GM12891 (cell line): Measurements from ENCODE around the gene RGS3.

Source experiments
- DNase-seq: peaks from one replicate; pipeline ENCODE4 v3.0.0; 2011; ENCODE audit warnings: low spot score; ENCODE audit not compliant: insufficient read length
- FAIRE-seq: peaks from 2 replicates; lab custom pipeline; 2011; peaks lifted over from hg19 to GRCh38; lab: Jason Lieb, UNC
- PAX5 ChIP-seq: IDR thresholded peaks from 2 replicates; pipeline ENCODE4 v1.6.1; 2011; ENCODE audit warnings: low read length, moderate library complexity, mild to moderate bottlenecking; ENCODE audit not compliant: insufficient read depth, severe bottlenecking
- POLR2A ChIP-seq: IDR thresholded peaks from 2 replicates; pipeline ENCODE4 v1.6.1; 2011; ENCODE audit warnings: low read depth, low read length, control low read depth
- POLR2AphosphoS5 ChIP-seq: IDR thresholded peaks from 2 replicates; pipeline ENCODE4 v1.6.1; 2011; ENCODE audit warnings: low read depth, low read length, control low read depth
- POU2F2 ChIP-seq: IDR thresholded peaks from 2 replicates; pipeline ENCODE4 v1.6.1; 2011; ENCODE audit warnings: low read depth, mild to moderate bottlenecking, control low read depth, low read length, moderate library complexity
- SPI1 ChIP-seq: IDR thresholded peaks from 2 replicates; pipeline ENCODE4 v1.6.1; 2011; ENCODE audit warnings: low read depth, low read length, control low read depth
- TAF1 ChIP-seq: IDR thresholded peaks from 2 replicates; pipeline ENCODE4 v1.6.1; 2011; ENCODE audit warnings: low read depth, low read length, control low read depth

RGS3 gene

DNA sequence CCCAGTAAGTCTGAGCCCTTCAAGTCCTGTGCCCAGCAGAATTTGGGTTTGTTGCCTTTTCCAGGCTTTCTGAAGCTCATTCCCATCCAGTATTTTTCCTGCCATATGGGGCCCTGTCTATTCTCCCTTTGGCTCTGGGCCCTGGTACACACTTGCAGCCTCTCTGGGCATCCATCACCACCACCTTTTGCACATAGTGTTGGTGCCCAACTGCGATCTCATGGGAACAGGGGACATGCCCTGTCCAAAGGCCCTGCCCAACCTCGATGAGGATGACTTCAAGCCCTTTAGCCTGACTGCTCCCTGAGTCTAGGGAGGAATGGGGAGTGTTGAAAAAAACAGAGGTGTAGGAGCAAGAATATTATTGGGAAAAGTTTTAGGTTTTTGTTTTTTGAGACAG is 11.5 kb downstream of the RGS3 start:
- DNase-seq, result no peak
- no peak for FAIRE-seq

GRCh38 chr9:113475992-113476391 is 12.5 kb downstream of the RGS3 start:
- FAIRE-seq, result no peak
- no peak for DNase-seq
- no peak for TF ChIP-seq POLR2AphosphoS5
- TF ChIP-seq TAF1, result no peak

More for the DNA sequence above, 11.5 kb downstream of the RGS3 start:
- TF ChIP-seq POLR2AphosphoS5, result no peak
- no peak for TF ChIP-seq TAF1
- TF ChIP-seq PAX5, result no peak
- no peak for TF ChIP-seq SPI1
- no peak for TF ChIP-seq POLR2A
- TF ChIP-seq POU2F2, result no peak

DNA sequence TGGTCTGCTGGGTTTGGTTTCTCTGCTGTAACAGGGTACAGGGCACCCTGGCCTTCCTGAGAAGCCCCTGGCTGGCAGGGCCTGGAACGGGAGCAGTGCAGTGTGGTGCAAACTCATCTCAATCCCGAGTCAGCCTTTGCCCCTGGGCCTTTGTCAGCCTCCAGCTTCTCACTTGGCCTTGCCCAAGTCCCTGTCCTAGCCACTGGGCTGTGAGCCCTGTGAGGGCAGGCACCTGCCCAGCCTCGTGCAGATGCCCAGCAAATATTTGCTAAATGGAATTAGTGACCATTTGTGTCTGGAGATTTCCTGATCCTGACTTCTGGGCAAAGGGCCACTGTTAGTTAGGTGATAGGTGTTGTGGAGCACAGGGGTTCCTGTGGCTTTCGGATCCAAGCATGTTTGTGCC is 13.0 kb downstream of the RGS3 start:
- no peak for TF ChIP-seq PAX5
- no peak for TF ChIP-seq POU2F2
- no peak for TF ChIP-seq SPI1
- no peak for TF ChIP-seq TAF1
- no peak for TF ChIP-seq POLR2A
- TF ChIP-seq POLR2AphosphoS5, result no peak
- DNase-seq, result no peak
- FAIRE-seq, result no peak

- DNase-seq (no peak), FAIRE-seq (no peak)
- TF ChIP-seq POU2F2 (no peak), TAF1 (no peak), PAX5 (no peak), POLR2A (no peak), SPI1 (no peak), POLR2AphosphoS5 (no peak)
Observed at GRCh38 chr9:113477058-113477457, 13.5 kb downstream of the RGS3 start.

- FAIRE-seq (no peak), DNase-seq (no peak)
- no peak for TF ChIP-seq SPI1
- no peak for TF ChIP-seq POLR2AphosphoS5
- TF ChIP-seq TAF1, result no peak
- no peak for TF ChIP-seq POLR2A
- no peak for TF ChIP-seq POU2F2
- no peak for TF ChIP-seq PAX5
Observed at GRCh38 chr9:113477661-113478060, 14.1 kb downstream of the RGS3 start.

DNA sequence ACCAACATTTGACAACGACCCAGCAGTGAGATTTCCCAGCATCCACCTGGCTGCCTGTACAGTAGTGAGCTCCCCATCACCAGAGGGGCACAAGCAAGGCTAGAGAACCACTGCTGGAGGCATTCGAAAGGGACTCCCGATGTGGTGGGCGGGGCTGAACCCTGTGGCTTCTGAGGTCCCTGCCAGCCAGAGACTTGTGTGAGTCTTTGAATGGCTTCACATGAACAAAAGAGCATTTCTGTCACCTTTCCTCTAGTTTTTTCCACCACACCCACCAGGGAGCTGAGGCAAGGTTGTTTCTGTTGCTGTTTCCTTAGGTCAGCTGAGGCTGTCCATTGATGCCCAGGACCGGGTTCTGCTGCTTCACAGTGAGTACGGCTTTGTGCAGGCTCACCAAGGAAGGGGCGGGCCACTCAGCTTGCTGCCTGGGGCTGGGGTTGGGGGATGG is 15.7 kb downstream of the RGS3 start:
- TF ChIP-seq POU2F2 (no peak), SPI1 (no peak), POLR2AphosphoS5 (no peak), POLR2A (no peak), TAF1 (no peak), PAX5 (no peak)
- peak; percentile 48 for FAIRE-seq
- no peak for DNase-seq

DNA sequence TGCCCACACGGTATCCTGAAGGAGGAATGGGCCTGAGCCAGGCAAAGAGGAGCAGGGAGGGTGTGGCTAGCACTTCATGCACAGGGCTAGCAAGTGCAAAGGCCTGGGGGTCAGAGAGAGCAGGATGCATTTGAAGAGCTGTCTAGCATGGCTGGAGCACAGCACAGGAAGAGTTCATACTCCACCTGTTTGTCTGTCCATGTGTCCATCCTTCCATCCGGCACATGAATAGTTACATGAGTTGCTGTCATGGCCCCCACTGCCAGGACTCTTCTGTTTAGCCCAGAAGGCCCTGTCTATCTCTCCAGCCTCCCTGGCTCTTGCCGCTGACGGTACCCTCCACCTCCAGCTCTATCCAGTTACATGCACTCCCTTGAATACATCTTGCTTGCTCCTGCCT is 17.1 kb downstream of the RGS3 start:
- no peak for DNase-seq
- FAIRE-seq, result no peak
- no peak for TF ChIP-seq POLR2A
- no peak for TF ChIP-seq TAF1
- TF ChIP-seq PAX5, result no peak
- TF ChIP-seq SPI1, result no peak
- no peak for TF ChIP-seq POU2F2
- no peak for TF ChIP-seq POLR2AphosphoS5

- no peak for FAIRE-seq
- TF ChIP-seq POLR2AphosphoS5 (no peak), POLR2A (no peak), SPI1 (no peak), PAX5 (no peak), POU2F2 (no peak), TAF1 (no peak)
- DNase-seq, result no peak
Observed at GRCh38 chr9:113481176-113481787, 17.8 kb downstream of the RGS3 start.

GRCh38 chr9:113482341-113482740 is 18.8 kb downstream of the RGS3 start:
- no peak for TF ChIP-seq POLR2AphosphoS5
- TF ChIP-seq POLR2A, result no peak
- no peak for TF ChIP-seq PAX5
- DNase-seq (no peak), FAIRE-seq (no peak)

GRCh38 chr9:113482991-113483675 is 19.6 kb downstream of the RGS3 start:
- FAIRE-seq, result no peak
- no peak for TF ChIP-seq POLR2AphosphoS5
- DNase-seq, result no peak
